Tibial artery (tissue), 4 donors: ENCODE results near the gene PLS1.
"Not testable (repeated sequence)": the region's sequence is repeated elsewhere in the genome, so short reads cannot be mapped to it uniquely, and the experiment has no call there.

Experiments used
- DNase-seq, 2 donors: peaks; one replicate each; pipeline ENCODE4 v3.0.0-alpha.2; 2019
- H3K27ac ChIP-seq, 2 donors: fragments of 200-600 bp; sonication (generic) in 1 of 2; 1 replicate in 1 of 2; 2 replicates in 1 of 2; pipeline ENCODE4 v1.5.1; 2018 to 2019; ENCODE audit warnings: mild to moderate bottlenecking in 1 of 2
- H3K27me3 ChIP-seq, 2 donors: fragments of 200-600 bp; sonication (generic) in 1 of 2; one replicate each; pipeline versions ENCODE4 v1.5.1 to v1.6.0; 2016 to 2019
- H3K36me3 ChIP-seq, 3 donors: fragments of 200-600 bp; sonication (generic) in 2 of 3; one replicate each; pipeline ENCODE4 v1.5.1; 2016 to 2019; ENCODE audit warnings: mild to moderate bottlenecking in 2 of 3
- H3K4me1 ChIP-seq, 4 donors: fragments of 200-600 bp; sonication (generic) in 2 of 4; 1 replicate in 3 of 4; 2 replicates in 1 of 4; pipeline ENCODE4 v1.5.1; 2016 to 2019
- H3K4me3 ChIP-seq, 2 donors: fragments of 200-600 bp; sonication (generic) in 1 of 2; 1 replicate in 1 of 2; 2 replicates in 1 of 2; pipeline ENCODE4 v1.5.1; 2018 to 2019; ENCODE audit warnings: mild to moderate bottlenecking in 2 of 2
- H3K9me3 ChIP-seq, 3 donors: fragments of 200-600 bp; sonication (generic) in 1 of 3; one replicate each; pipeline ENCODE4 v1.5.1; 2016 to 2019
- CTCF ChIP-seq, 2 experiments: fragments of 200-600 bp in 1 of 2; fragments of 450-650 bp in 1 of 2; IDR thresholded peaks; one replicate each; pipeline ENCODE4 v1.5.1; 2017 to 2019; ENCODE audit warnings: antibody characterized with exemption in 2 of 2, mild to moderate bottlenecking in 1 of 2, moderate library complexity in 1 of 2
- intact Hi-C: fragments of 100-400 bp; cut with DNase I; formaldehyde crosslinking; loops from one replicate; pipeline ENCODE4 v1.15.0; 2023; ENCODE audit warnings: low total_unique reads

PLS1 gene

GRCh38 chr3:142566096-142566495 lies 30.1 kb upstream of the PLS1 start:
- Histone ChIP-seq H3K27me3 (no peaks in the 10 kb centered on the region), H3K36me3 (peaks cover 22 to 45% (median 41%) of the 10 kb centered on the region in 3 donors), H3K27ac (no peak overlapping the region), H3K4me1 (no peaks in the 10 kb centered on the region), H3K4me3 (no peak overlapping the region), H3K9me3 (no peaks in the 10 kb centered on the region)
- DNase-seq: no peak
- intact Hi-C loops: no loop called here
- TF ChIP-seq CTCF (IDR thresholded peaks at IDR 0.05): no peak

GRCh38 chr3:142568393-142569017 lies 27.7 kb upstream of the PLS1 start:
- no peaks in the 10 kb centered on the region for H3K9me3 ChIP-seq
- no peak overlapping the region for H3K4me3 ChIP-seq
- no peak for TF ChIP-seq CTCF (IDR thresholded peaks at IDR 0.05)
- H3K27ac ChIP-seq: no peak overlapping the region
- H3K36me3 ChIP-seq: peaks cover 5 to 36% (median 19%) of the 10 kb centered on the region in 3 donors
- H3K4me1 ChIP-seq: no peaks in the 10 kb centered on the region
- H3K27me3 ChIP-seq: no peaks in the 10 kb centered on the region
- intact Hi-C loops: no loop called here
- DNase-seq: no peak

- DNase-seq, H3K27ac ChIP-seq, H3K4me1 ChIP-seq, intact Hi-C loops, H3K27me3 ChIP-seq, H3K4me3 ChIP-seq, H3K9me3 ChIP-seq: not testable (repeated sequence)
- peaks cover 0 to 27% (median 10%) of the 10 kb centered on the region in 3 donors for H3K36me3 ChIP-seq
These were observed 26.8 kb upstream of the PLS1 start for GRCh38 chr3:142569422-142569821.

- H3K27me3 ChIP-seq, intact Hi-C loops, H3K27ac ChIP-seq, H3K4me3 ChIP-seq, H3K9me3 ChIP-seq, H3K36me3 ChIP-seq, DNase-seq: not testable (repeated sequence)
- peaks cover 0 to 16% (median 7%) of the 10 kb centered on the region in 4 donors for H3K4me1 ChIP-seq
These were observed 22.0 kb upstream of the PLS1 start for GRCh38 chr3:142574223-142574622.

- intact Hi-C loops: no loop called here
- peaks cover 0 to 8% (median 0%) of the 10 kb centered on the region in 3 donors for H3K36me3 ChIP-seq
- no peak for DNase-seq
- no peak overlapping the region for H3K27ac ChIP-seq
- TF ChIP-seq CTCF (IDR thresholded peaks at IDR 0.05): no peak
- H3K9me3 ChIP-seq: no peaks in the 10 kb centered on the region
- H3K27me3 ChIP-seq: no peaks in the 10 kb centered on the region
- no peak overlapping the region for H3K4me3 ChIP-seq
- peaks cover 0 to 21% (median 9%) of the 10 kb centered on the region in 4 donors for H3K4me1 ChIP-seq
These were observed 21.5 kb upstream of the PLS1 start for GRCh38 chr3:142574665-142575064.

- Histone ChIP-seq H3K9me3 (no peaks in the 10 kb centered on the region), H3K4me3 (no peak overlapping the region), H3K27me3 (no peaks in the 10 kb centered on the region), H3K36me3 (no peaks in the 10 kb centered on the region), H3K4me1 (peaks cover 0 to 24% (median 10%) of the 10 kb centered on the region in 4 donors), H3K27ac (no peak overlapping the region)
- no peak for DNase-seq
- no peak for TF ChIP-seq CTCF (IDR thresholded peaks at IDR 0.05)
- intact Hi-C loops: no loop called here
These were observed 19.4 kb upstream of the PLS1 start for GRCh38 chr3:142576792-142577191.
